Astrocyte of the cerebellum (primary cell): ENCODE results near the gene CNDP2.
"Not testable (repeated sequence)": the region's sequence is repeated elsewhere in the genome, so short reads cannot be mapped to it uniquely, and the experiment has no call there.

ENCODE experiments used
- DNase-seq: peaks from one replicate; pipeline ENCODE4 v3.0.0-alpha.2; 2011; ENCODE audit warnings: low read depth
- H3K4me3 ChIP-seq: 2 replicates; pipeline ENCODE4 v1.5.1; 2011; ENCODE audit warnings: mild to moderate bottlenecking, low read depth, low read length, moderate library complexity
- in situ Hi-C: cut with HindIII; loops from 2 replicates; pipeline ENCODE4 v1.10.0; 2017; ENCODE audit warnings: low sequenced_read_pairs
- TF ChIP-seq, protein P1 (sequence below): IDR thresholded peaks from 2 replicates; pipeline ENCODE4 v1.5.1; 2012; ENCODE audit warnings: low read length, low read depth, moderate library complexity, mild to moderate bottlenecking; ENCODE audit errors: missing control alignments

Gene CNDP2

DNA sequence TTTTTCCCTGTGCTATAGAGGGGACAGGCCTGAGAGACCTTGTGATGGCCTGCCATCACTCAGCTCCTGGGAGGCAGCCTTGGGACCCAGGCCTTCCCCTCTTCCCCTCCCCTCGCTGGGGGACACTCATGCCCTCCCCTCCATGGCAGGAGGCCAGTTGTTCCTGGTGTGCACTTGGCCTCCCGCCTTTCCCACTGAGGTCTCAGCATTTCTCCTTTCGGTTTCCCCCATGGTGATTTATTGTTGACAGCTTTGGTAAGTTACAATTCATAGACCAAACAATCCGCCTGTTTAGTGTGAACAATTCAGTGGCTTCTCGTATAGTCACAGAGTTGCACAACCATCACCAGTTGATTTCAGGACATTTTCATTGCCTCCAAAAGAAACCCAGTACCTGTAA lies 27.9 kb downstream of the CNDP2 start:
- TF ChIP-seq, protein P1, sequence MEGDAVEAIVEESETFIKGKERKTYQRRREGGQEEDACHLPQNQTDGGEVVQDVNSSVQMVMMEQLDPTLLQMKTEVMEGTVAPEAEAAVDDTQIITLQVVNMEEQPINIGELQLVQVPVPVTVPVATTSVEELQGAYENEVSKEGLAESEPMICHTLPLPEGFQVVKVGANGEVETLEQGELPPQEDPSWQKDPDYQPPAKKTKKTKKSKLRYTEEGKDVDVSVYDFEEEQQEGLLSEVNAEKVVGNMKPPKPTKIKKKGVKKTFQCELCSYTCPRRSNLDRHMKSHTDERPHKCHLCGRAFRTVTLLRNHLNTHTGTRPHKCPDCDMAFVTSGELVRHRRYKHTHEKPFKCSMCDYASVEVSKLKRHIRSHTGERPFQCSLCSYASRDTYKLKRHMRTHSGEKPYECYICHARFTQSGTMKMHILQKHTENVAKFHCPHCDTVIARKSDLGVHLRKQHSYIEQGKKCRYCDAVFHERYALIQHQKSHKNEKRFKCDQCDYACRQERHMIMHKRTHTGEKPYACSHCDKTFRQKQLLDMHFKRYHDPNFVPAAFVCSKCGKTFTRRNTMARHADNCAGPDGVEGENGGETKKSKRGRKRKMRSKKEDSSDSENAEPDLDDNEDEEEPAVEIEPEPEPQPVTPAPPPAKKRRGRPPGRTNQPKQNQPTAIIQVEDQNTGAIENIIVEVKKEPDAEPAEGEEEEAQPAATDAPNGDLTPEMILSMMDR, result no peak
- in situ Hi-C loops, result no loop called here
- DNase-seq, result peak; percentile 13
- H3K4me3 ChIP-seq, result no peak overlapping the region

- DNase-seq, in situ Hi-C loops, H3K4me3 ChIP-seq: not testable (repeated sequence)
Measured at GRCh38 chr18:74524915-74525314, 28.8 kb downstream of the CNDP2 start.

GRCh38 chr18:74525741-74526140 lies 29.6 kb downstream of the CNDP2 start:
- TF ChIP-seq, protein P1, result no peak
- H3K4me3 ChIP-seq, result no peak overlapping the region
- in situ Hi-C loops, result no loop called here
- no peak for DNase-seq

- no peak overlapping the region for H3K4me3 ChIP-seq
- DNase-seq, result no peak
- TF ChIP-seq, protein P1, result no peak
- in situ Hi-C loops, result no loop called here
Measured at GRCh38 chr18:74526488-74526887, 30.3 kb downstream of the CNDP2 start.

- DNase-seq, result no peak
- H3K4me3 ChIP-seq, result no peak overlapping the region
- in situ Hi-C loops, result no loop called here
Measured at GRCh38 chr18:74528478-74528877, 32.3 kb downstream of the CNDP2 start.

GRCh38 chr18:74528913-74529312 lies 32.8 kb downstream of the CNDP2 start:
- TF ChIP-seq, protein P1, result no peak
- in situ Hi-C loops, result no loop called here
- DNase-seq, result no peak
- H3K4me3 ChIP-seq, result no peak overlapping the region

More at GRCh38 chr18:74528478-74528877, 32.3 kb downstream of the CNDP2 start:
- TF ChIP-seq, protein P1, result no peak

DNA sequence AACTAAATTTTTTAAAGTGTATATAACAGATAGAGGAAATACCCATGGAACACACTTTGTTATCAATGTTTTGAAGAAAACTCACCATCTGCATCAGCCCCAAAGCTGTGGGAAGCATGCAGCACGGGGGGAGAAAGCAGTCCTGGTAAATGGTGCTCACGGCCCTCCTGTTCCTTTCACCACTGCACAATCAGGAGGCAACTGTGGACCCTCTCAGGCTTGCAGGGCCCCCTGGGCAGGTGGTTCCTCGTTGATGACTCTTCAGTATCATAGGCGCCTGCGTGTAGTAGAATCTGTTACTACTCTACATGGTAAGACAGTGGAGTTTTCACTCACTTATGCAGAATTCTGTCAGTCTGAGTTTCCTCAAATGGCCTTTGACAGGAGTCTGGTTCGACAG lies 33.2 kb downstream of the CNDP2 start:
- in situ Hi-C loops, result no loop called here
- DNase-seq, result no peak
- H3K4me3 ChIP-seq, result no peak overlapping the region
- TF ChIP-seq, protein P1, result no peak
